IPS DF 4.7 (cell line): Measurements from ENCODE around the gene JAZF1.
"Not testable (repeated sequence)": the region's sequence is repeated elsewhere in the genome, so short reads cannot be mapped to it uniquely, and the experiment has no call there.

ENCODE experiments used
- DNase-seq: peaks from one replicate; pipeline ENCODE4 v3.0.0-alpha.2; 2013; ENCODE audit warnings: low spot score; ENCODE audit errors: extremely low read depth

Gene JAZF1

GRCh38 chr7:27943241-27943640 is 237.4 kb downstream of the JAZF1 start:
- DNase-seq: no peak

DNA sequence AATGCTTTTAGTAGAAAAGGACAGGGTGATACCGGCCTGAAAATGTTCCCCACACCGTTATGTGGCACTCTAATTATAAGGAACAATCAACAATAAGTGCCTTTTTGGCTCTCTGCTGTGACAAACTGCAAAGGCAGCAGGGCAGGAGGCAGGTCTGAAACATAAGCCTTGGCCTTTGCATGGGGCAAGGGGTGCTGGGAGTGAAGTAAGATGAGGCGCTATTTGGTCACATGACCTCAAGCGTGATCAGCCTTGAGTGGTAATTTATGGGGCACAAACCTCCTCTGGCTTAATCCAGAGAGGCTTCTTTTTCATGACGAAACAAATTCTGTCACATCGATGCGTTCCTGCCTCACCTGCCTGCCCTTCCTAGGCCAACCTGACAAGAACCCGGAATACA is 237.9 kb downstream of the JAZF1 start:
- DNase-seq: no peak

- DNase-seq: no peak
Observed at GRCh38 chr7:27941522-27941921, 239.1 kb downstream of the JAZF1 start.

- DNase-seq: no peak
Observed at GRCh38 chr7:27940341-27940740, 240.3 kb downstream of the JAZF1 start.

DNA sequence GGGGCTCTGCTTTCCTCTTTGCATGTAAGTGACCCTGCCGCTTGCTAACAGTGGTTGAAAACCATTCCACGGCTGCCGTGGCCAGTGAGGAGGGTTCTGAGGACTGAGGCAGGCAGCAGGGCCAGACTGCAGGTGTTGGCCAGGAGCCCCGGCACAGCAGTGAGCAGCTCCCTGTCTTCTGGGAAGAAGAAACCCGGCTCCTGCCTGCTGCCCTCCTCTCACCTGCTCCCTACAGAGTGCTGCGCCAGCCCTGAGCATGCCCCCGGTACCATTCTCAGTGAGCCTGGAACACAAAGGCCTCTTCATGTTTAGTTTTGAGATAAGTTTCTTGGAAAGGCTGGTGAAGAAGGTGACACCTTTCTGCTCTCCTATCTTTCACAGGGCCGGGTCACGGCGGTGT is 240.7 kb downstream of the JAZF1 start:
- no peak for DNase-seq

- no peak for DNase-seq
Observed at GRCh38 chr7:27936768-27937102, 243.9 kb downstream of the JAZF1 start.

DNA sequence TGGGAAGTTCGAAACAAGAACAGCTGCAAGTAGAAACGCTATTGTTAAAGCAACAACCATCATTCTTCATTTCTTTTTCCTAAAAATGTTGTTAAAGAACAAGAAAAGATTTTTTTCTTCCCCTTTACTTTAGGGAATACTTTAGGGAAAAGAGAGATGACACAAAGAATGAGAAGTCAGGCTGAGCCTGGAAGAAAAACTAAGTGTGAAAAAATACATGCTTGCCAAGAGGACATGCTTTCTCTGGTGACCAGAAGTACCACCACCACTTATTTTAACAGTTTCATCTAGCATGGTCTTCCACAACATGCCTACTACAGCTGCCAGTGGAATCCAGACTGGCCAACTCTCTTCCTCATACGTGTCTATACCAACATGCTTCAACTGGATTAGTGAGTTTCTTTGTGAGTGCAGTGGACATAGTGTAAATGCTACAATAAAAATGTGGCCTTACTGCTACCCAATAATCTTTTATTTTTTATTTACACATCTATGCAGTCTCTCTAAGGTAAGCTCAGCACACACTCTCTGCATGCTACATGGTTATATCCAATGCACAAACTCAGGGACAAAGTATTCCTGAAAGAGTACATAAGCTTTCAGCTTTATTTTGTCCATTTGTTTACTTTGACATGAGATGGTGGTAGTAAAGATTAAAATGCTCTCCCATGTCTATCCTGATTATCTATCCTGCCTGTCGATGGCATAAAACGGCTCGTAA is 244.4 kb downstream of the JAZF1 start:
- DNase-seq: no peak

- DNase-seq: no peak
Observed at GRCh38 chr7:27933671-27934565, 246.7 kb downstream of the JAZF1 start.

DNA sequence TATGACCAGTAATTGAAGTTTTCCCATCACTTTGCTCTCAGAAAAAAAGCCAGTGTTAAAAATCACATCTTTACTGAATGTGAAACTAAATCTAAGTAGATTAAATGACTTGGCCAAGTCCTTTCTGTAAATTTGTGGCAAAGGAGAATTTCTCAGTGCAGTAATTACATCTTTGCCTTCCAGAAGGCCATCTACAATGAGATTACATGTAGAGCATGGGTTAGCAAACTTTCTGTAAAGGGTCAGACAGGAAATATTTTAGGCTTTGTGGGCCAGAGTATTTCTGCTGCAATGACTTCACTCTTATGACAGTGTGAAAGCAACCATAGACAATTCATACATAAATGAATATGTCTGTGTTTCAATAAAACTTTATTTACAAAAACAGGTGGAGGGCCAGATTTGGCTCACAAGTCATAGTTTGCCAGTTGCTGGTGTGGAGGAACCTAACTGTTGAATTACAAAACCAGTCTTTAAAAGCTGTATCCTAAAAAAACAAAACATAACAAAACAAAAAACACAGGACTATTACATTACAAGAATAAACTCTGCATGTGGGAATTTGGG is 249.6 kb downstream of the JAZF1 start:
- no peak for DNase-seq

- DNase-seq: no peak
Observed at GRCh38 chr7:27929127-27929526, 251.5 kb downstream of the JAZF1 start.

DNA sequence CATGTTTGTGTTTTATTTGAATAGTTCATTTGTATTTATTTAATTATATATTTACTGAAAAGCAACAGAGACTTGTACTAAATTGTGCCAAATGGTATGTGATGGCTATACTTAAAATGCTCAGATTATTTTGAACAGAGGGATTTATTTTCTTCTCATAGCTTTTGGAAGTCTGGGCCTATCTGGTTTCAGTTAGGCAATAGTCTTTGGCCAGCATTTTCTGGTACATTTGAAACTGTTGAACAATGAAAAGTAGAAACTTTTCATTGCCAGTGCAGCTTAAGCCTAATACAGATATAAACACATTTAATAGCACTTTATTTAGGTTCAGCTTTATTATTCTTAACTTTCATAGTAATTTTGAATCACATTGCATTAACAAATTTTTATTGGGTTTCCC is 252.6 kb downstream of the JAZF1 start:
- DNase-seq: no peak

- no peak for DNase-seq
Observed at GRCh38 chr7:27925573-27926201, 254.9 kb downstream of the JAZF1 start.

DNA sequence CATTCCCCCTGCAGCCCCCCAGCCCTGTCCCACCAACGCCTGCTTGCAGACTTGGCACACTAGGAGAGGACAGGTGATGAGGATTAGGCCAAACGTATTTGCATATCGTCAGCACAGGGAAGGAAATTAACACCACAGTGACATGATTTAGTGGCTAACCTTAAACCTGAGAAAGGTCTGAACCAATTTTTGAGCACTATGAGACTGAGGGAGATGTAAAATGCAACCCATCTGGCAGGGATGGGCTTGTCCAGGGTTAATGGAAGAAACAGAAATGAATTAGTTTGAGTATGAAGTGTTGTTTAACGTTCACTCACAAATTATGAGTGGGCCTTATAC is 257.0 kb downstream of the JAZF1 start:
- DNase-seq: no peak

DNA sequence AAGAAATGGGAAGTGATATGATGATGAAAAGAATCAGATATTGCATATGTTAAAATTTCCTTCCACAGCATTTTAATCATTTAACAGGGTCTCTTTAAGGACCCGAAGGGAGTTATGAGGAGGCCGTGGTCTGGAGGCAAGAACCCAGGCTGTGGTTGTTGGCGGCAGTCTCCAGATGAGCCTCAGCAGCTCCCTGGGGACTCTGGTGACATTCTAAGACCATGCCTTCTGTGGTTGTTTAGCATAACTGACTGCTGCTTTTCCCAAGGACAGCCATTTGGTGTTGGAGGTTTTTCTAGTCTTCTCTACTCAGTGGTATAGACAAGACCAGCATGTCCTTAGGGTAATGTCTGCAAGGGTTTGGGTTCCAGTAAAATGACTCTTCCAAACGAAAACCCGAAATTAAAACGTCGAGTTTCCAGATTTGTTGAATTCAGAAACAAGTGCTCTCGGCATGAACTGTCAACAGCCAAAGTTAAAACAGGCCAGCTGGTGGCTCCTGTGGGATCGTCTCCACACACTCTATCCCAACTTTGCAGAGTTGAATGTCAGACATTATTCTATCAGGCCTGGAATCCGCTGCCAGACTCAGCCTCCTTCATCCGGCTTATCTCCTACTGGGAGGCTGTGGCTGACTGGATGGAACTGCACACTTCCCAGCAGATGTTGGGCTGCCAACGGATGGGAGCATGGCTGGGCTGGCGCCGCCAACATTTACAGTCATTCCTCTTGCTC is 257.5 kb downstream of the JAZF1 start:
- no peak for DNase-seq

DNA sequence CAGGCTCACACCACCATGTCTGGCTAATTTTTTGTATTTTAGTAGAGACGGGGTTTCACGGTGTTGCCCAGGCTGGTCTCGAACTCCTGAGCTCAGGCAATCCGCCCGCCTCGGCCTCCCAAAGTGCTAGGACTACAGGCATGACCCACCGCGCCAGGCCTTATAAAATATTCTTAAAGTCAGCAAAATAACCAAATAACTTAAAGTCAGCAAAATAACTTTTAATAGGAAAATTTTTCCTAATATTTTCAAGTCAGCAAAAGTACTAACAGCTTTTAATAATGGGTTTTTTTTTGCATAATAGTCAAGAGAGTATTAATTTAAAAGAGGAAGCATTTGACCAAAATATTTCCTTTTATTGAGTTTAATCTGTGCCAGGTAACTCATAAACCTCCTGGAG is 258.2 kb downstream of the JAZF1 start:
- DNase-seq: not testable (repeated sequence)

DNA sequence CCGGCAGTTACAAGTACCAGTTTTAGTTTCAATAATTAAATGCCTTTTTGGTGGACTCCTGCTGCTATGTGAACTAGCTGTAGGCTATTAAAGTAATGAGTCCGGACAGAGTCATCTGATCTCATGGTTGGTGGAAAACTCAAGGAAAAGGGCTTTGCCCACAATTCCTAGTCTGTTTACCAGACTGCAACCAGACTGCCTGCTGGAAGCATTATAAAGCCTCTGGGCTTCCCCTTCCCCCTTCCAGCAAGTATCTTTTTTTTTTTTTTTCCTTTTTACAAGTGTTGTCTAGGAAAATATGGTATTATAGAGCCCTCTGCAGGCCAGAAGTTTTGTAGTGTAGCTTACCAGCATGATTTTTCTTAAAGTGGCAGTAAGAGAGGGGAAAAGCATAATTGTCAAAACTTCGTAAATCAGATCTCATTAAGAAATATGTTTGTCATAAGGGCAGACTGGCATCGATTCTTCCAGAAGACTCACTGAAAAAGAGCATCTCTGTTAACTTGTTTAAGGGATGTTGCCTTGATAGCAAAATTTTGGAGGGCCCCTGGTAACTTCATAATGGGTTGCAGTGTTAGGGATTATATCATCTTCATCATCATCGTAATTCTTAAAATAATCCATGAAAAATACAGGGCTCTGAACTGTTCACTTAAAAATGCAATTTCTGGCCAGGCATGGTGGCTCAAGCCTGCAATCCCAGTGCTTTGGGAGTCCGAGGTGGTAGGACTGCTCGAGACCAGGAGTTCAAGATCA is 259.3 kb downstream of the JAZF1 start:
- DNase-seq: no peak

- no peak for DNase-seq
Observed at GRCh38 chr7:27920281-27920946, 260.2 kb downstream of the JAZF1 start.

DNA sequence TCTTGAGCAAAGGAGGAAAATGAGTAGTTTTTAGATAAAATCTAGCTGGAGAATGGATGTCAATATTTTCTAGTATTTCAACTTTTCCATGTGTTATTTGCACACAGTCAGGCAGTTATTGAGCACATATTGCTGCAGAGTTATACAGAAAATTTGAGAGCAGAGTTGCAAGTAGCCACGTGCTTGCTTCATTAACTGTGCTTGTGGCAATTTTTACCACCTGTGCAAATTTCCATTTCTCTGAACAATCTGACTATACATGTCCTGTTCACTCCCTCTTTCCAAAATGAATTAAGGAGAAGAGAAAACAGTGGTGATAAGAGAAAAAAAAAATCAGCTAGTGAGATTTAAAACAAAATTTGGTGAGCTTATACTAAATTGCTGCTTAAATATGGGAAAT is 262.1 kb downstream of the JAZF1 start:
- DNase-seq: no peak

DNA sequence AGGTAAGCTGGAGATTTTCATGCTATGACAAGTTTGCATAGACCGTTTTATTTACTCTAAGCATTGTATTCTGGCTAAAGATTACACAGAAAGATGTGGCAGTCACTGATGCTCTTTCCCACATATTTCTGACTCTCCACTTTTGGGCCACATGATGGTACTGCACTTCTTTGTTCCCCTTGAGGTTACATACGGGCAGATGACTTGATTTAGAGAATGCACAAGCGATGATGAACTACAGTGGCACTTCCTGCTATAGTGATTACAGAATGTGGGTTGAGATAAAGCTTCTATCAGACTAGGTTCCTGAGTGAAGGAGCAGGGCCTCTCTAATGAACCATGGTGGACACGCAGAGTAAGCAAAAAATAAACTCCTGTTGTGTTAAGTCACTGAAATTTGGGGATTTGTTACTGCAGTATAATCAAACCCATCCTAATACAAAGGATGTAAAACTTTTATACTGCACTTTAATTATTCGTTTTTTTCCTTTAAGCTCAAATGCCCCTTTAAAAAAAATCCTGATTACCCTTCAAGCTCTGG is 262.8 kb downstream of the JAZF1 start:
- DNase-seq: no peak

DNA sequence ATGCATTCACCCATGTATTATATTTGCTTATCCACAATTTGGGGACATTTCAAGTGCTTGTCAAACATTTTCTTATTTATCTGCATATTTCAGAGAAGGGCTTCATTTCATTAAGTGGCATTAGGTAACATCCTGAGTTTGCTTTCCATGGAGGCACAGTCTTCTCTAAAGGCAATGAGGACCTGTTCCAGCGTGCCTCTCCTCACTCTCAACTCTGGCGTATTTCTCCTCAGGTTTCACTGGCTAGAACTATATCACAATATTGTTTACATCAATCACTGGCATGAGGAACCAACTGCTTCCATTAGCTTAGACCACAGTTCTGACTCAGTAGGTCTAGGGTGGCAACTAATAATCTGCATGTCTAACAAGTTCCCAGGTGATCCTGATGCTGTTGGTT is 263.5 kb downstream of the JAZF1 start:
- no peak for DNase-seq
